GM19463 (cell line): ENCODE data around the gene POLR2B.
"Not testable (repeated sequence)": the region's sequence is repeated elsewhere in the genome, so short reads cannot be mapped to it uniquely, and the experiment has no call there.

Experiments
- ATAC-seq: cut with Tn5 transposase; IDR thresholded peaks from one replicate; pipeline ENCODE4 v1.9.1; 2021; ENCODE audit warnings: mild to moderate bottlenecking, moderate library complexity; ENCODE audit not compliant: unreplicated experiment

POLR2B gene

GRCh38 chr4:56978750-56979303 is at the start of gene POLR2B:
Gene POLR2B (plus strand): TSS chr4:56978896. CDS start chr4:56978986, 90 bp downstream.
- peak; percentile 46 for ATAC-seq

GRCh38 chr4:56930638-56931037 is 48.1 kb upstream of the POLR2B start:
- no peak for ATAC-seq

GRCh38 chr4:56931924-56932323 is 46.8 kb upstream of the POLR2B start:
- ATAC-seq = peak; percentile 62

GRCh38 chr4:56937262-56937661 is 41.4 kb upstream of the POLR2B start:
- no peak for ATAC-seq

GRCh38 chr4:56939826-56940225 is 38.9 kb upstream of the POLR2B start:
- ATAC-seq = not testable (repeated sequence)

- ATAC-seq = no peak
Measured at GRCh38 chr4:56940403-56940802, 38.3 kb upstream of the POLR2B start.

- no peak for ATAC-seq
Measured at GRCh38 chr4:56940971-56941370, 37.7 kb upstream of the POLR2B start.

- ATAC-seq = no peak
Measured at GRCh38 chr4:56941403-56941802, 37.3 kb upstream of the POLR2B start.

GRCh38 chr4:56953680-56954520 is 24.8 kb upstream of the POLR2B start:
- no peak for ATAC-seq

- ATAC-seq = no peak
Measured at GRCh38 chr4:56958111-56958517, 20.6 kb upstream of the POLR2B start.

GRCh38 chr4:56959100-56959499 is 19.6 kb upstream of the POLR2B start:
- ATAC-seq = no peak

GRCh38 chr4:56961107-56961500 is 17.6 kb upstream of the POLR2B start:
- no peak for ATAC-seq

- no peak for ATAC-seq
Measured at GRCh38 chr4:56971383-56971782, 7.3 kb upstream of the POLR2B start.

- no peak for ATAC-seq
Measured at GRCh38 chr4:56972389-56972788, 6.3 kb upstream of the POLR2B start.

- no peak for ATAC-seq
Measured at GRCh38 chr4:56972809-56973208, 5.9 kb upstream of the POLR2B start.

GRCh38 chr4:56973336-56973735 is 5.4 kb upstream of the POLR2B start:
- no peak for ATAC-seq

GRCh38 chr4:56976283-56976836 is 2.3 kb upstream of the POLR2B start:
- ATAC-seq = no peak

- peak; percentile 21 for ATAC-seq
Measured at GRCh38 chr4:56976837-56977320, 1.8 kb upstream of the POLR2B start.

GRCh38 chr4:56977321-56978012 is 1.2 kb upstream of the POLR2B start, which contains the start of gene NOA1:
Gene NOA1 (minus strand): TSS chr4:56977606. CDS start chr4:56977585, 21 bp downstream.
- peak; percentile 79 for ATAC-seq

GRCh38 chr4:56979421-56980072 is 851 bp downstream of the POLR2B start:
- ATAC-seq = no peak

GRCh38 chr4:56981795-56982201 is 3.1 kb downstream of the POLR2B start:
- no peak for ATAC-seq
